VCaP (cell line): ENCODE data around the gene DCLK1.

Source experiments
- H3K27ac ChIP-seq: fragments of 450-650 bp; 2 replicates; pipeline ENCODE4 v1.5.1; 2017
- TF ChIP-seq, protein P1 (sequence below): fragments of 450-650 bp; conservative IDR thresholded peaks from 2 replicates; pipeline ENCODE4 v1.5.1; 2017; ENCODE audit warnings: mild to moderate bottlenecking, moderate library complexity

The DCLK1 gene

DNA sequence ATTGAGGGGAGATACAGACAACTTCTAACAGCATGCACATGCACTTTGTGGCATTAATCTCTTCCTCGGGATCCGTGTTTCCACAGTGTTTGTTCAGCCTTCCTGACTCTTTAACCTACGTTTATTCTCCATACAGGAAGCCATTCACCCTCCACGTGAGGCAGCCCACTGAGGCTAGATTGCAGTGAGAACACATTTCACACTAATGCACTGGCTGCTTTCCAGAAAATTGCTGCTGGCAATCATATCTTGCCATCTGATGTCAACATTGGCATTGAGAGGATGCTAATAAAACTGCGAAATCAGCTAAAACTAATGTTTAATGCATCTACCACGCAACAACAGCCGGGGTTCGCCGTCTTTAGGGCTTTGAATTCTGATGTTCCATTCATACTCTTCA lies 30.0 kb downstream of the DCLK1 start:
- H3K27ac ChIP-seq = peak overlapping the region; percentile 57
- TF ChIP-seq, protein P1, sequence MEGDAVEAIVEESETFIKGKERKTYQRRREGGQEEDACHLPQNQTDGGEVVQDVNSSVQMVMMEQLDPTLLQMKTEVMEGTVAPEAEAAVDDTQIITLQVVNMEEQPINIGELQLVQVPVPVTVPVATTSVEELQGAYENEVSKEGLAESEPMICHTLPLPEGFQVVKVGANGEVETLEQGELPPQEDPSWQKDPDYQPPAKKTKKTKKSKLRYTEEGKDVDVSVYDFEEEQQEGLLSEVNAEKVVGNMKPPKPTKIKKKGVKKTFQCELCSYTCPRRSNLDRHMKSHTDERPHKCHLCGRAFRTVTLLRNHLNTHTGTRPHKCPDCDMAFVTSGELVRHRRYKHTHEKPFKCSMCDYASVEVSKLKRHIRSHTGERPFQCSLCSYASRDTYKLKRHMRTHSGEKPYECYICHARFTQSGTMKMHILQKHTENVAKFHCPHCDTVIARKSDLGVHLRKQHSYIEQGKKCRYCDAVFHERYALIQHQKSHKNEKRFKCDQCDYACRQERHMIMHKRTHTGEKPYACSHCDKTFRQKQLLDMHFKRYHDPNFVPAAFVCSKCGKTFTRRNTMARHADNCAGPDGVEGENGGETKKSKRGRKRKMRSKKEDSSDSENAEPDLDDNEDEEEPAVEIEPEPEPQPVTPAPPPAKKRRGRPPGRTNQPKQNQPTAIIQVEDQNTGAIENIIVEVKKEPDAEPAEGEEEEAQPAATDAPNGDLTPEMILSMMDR = no peak

DNA sequence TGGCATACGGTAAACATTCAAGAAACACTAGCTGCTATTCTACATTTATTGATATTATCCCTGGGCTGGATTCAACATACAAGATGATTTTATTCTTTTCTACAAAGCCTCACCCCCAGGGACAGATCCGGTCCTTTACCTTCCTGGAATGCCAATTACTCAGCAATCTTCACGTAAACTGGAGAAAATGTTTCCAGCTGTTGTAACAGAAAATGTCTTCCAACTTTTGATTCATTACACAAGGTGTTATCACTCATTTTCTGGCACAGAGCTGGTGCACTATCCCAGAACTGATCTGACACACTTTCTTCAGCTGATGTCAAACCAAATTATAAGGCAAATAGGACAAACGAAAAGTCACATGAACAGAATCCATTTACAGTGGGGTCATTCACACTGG lies 33.1 kb downstream of the DCLK1 start:
- peak overlapping the region; percentile 76; the same call in 1 of the 2 replicates for H3K27ac ChIP-seq
- TF ChIP-seq, protein P1 = no peak

DNA sequence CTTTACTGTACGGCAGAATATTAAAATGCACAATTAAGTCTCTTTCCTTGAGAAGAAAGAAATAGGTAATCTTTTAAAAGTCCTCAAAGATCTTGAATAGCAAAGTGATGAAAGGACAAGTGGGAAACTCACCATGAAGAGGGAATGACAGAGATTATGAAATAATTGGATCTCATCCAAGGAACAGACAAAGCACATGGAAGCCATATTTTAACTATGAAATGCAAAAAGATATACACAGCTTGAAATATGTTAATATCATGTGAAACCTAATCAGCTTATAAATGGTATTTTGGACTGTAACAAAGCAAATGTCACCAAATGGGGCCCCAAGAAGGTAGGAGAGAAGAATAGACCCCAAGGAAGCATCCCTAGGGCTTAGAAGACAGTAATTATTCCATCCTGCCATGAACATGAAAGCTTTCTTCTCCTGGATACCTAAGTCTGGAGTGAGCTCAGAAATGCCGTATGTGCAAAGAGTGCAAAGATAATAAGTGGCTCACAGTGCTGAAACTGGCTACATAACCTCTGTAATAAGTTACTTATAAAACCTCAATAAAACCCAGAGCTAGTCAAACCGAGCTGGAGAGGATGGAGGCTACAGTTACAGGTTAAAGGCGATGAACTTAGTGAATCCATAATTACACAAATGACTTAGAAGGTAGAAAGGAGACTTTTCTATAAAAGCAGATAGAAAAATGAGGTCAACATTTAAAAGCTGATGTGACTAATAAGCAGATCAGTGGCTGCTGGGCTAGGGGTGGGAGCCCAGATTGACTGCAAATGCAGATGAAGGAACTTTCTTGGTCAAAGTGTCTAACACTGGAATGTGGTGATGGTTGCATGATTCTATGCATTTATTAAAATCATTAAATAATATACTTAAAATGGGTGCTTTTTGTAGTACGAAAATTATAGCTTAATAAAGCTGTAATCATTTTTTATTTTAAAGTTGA lies 34.4 kb downstream of the DCLK1 start:
- H3K27ac ChIP-seq = peak overlapping the region; percentile 76
- TF ChIP-seq, protein P1 = no peak

DNA sequence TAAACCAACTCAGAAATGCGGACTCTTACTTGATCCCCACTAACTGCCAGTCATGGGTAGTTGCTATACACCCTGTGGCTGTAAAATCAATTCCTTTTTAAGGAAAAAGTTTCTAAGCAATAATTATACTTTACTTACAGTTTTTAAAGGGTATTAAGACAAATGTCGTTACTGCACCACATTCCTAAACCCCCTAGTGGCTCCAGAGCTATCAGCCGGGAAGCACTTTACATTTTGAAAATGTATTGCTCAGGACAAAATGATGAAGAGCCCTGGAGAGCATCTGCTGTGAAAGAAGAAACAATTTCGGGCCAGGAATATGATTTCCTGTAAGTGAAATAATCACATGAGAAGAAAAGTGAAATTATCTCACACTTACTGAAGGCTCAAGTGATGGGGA lies 36.7 kb downstream of the DCLK1 start:
- TF ChIP-seq, protein P1 = no peak
- H3K27ac ChIP-seq = no peak overlapping the region

DNA sequence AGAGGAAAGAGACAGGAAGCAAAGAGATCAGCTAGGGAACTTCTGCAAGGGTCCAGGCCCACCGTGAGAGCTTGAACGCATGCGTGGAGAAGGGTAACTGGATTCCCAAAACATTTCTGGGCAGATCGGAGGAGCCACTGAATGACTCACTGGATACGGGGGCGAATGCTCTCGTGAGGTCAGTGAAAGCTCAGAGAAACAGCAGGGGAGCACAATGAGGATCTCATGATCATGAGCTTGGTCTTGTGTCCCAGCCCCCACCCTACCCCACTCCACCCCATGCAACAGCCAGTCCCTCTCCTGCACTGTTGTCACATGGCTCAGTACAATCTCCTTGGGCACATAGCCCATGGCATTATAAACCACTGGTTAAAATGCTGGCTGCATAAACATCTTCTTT lies 40.6 kb downstream of the DCLK1 start:
- no peak overlapping the region for H3K27ac ChIP-seq
- TF ChIP-seq, protein P1 = no peak

DNA sequence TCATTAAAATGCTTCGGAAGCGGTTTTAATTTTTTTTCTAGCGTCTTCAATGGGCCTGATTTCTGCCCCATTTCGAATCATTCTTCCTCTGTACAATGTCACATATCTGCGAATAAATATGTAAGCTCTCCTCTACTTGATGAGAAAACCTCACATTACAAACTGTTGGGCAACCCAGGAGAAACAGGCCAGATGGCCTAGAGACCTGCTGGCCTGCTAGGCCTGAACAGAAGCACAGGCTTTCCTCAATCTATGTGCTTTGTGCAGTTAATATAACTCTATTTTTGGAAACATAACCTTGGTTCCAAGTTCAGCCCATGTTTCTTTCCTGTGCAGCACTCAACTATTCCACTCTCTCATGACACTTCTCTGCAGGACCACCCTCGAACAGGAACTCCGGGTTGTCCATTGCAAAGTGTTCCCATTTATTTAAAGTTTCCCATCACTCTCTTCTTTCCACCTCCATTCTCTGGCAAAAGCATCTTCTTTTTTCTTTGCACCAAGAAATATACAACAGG lies 42.0 kb downstream of the DCLK1 start:
- TF ChIP-seq, protein P1 = no peak
- H3K27ac ChIP-seq = no peak overlapping the region

DNA sequence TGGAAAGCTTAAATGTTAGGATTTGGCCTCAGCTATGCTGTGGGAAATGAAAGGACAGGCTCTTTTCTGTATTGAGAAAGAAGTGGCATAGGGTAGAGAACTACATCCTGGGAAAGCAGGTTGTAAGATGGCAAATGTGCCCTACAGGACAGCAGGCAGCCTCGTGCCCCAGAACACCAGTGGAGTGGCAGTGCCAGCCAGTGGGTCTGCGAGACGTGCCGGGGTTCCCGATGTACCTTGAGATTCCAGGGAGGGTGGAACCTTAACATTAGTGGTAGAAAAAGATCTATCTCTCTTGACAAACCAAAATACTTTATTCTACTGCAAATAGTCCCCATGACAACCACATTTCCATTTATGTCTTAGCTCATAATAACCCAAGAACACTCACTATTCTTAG lies 42.7 kb downstream of the DCLK1 start:
- H3K27ac ChIP-seq = no peak overlapping the region
- TF ChIP-seq, protein P1 = no peak
